Metanephros (tissue), 2 donors: ENCODE data around the gene PPFIA3. TPM values are rescaled to one million over a fixed set of nuclear protein-coding genes. Genes with fewer than 3 reads are reported as not detected.

Experiments used
- small RNA-seq: library from RNA; depleted of rRNA; stranded (forward); fragments of <200 nt; gene quantifications from one replicate; pipeline ENCODE3, GENCODE V24; 2014; ENCODE audit warnings: low replicate concordance
- total RNA-seq: library from RNA; depleted of rRNA; stranded (reverse); fragments of >200 nt; gene quantifications from one replicate; pipeline ENCODE4 v1.2.3, GENCODE V29; 2014

The PPFIA3 gene
- 6.9 TPM for total RNA-seq

GRCh38 chr19:49119411-49120324 lies at the start of gene PPFIA3:
Gene PPFIA3, plus strand, starts transcription at chr19:49119544. Its CDS starts 8,330 bp downstream, at chr19:49127874.

GRCh38 chr19:49085020-49085867 lies 34.1 kb upstream of the PPFIA3 start, which contains the start of gene SNRNP70:
Gene SNRNP70, plus strand, starts transcription at chr19:49085451. Its CDS starts 964 bp downstream, at chr19:49086415.

GRCh38 chr19:49113762-49114629 lies 5.3 kb upstream of the PPFIA3 start, which contains the start of gene LIN7B:
Gene LIN7B, plus strand, starts transcription at chr19:49114370. Its CDS starts 35 bp downstream, at chr19:49114405.

GRCh38 chr19:49118565-49119410 lies 556 bp upstream of the PPFIA3 start, which contains the start of gene C19orf73:
Gene C19orf73, minus strand, starts transcription at chr19:49119143. Its CDS starts 121 bp downstream, at chr19:49119022.

GRCh38 chr19:49155005-49155819 lies 35.9 kb downstream of the PPFIA3 start, which contains the start of gene HRC:
Gene HRC, minus strand, starts transcription at chr19:49155396. Its CDS starts 159 bp downstream, at chr19:49155237.

GRCh38 chr19:49157445-49158224 lies 38.3 kb downstream of the PPFIA3 start, which contains the start of gene TRPM4:
Gene TRPM4, plus strand, starts transcription at chr19:49157792. Its CDS starts 75 bp downstream, at chr19:49157867.

Small RNA genes lying within 50 kb of the gene (small RNA-seq; reads per million reads assigned to genes)
- gene RN7SL708P = not detected

Other genes with a start within 250 kb of the PPFIA3 start
- 71.7 TPM for gene PPP1R15A, start 247.1 kb upstream of the PPFIA3 start, total RNA-seq
- gene TULP2, start 220.8 kb upstream of the PPFIA3 start, total RNA-seq = 0.29 TPM
- gene NUCB1, start 219.2 kb upstream of the PPFIA3 start, total RNA-seq = 221 TPM
- 1.4 TPM for gene DHDH, start 185.8 kb upstream of the PPFIA3 start, total RNA-seq
- gene BAX, start 164.7 kb upstream of the PPFIA3 start, total RNA-seq = 30.8 TPM
- 1,684 TPM for gene FTL, start 154.2 kb upstream of the PPFIA3 start, total RNA-seq
- gene GYS1, start 126.2 kb upstream of the PPFIA3 start, total RNA-seq = 51.8 TPM
- 105 TPM for gene RUVBL2, start 125.7 kb upstream of the PPFIA3 start, total RNA-seq
- gene LHB, start 102.5 kb upstream of the PPFIA3 start, total RNA-seq = 1.1 TPM
- not detected for gene CGB3, start 95.2 kb upstream of the PPFIA3 start, total RNA-seq
- gene CGB2, start 87.7 kb upstream of the PPFIA3 start, total RNA-seq = not detected
- not detected for gene CGB1, start 82.6 kb upstream of the PPFIA3 start, total RNA-seq
- gene CGB5, start 75.7 kb upstream of the PPFIA3 start, total RNA-seq = not detected
- not detected for gene CGB8, start 70.4 kb upstream of the PPFIA3 start, total RNA-seq
- 1.3 TPM for gene CGB7, start 61.8 kb upstream of the PPFIA3 start, total RNA-seq
- 5.4 TPM for gene NTF4, start 54.7 kb upstream of the PPFIA3 start, total RNA-seq
- gene KCNA7, start 46.8 kb upstream of the PPFIA3 start, total RNA-seq = 2.3 TPM
- gene SNRNP70, start 34.1 kb upstream of the PPFIA3 start, total RNA-seq = 266 TPM
- 8.0 TPM for gene LIN7B, start 5.2 kb upstream of the PPFIA3 start, total RNA-seq
- not detected for gene C19orf73, start 401 bp upstream of the PPFIA3 start, total RNA-seq
- 28.8 TPM for gene HRC, start 35.9 kb downstream of the PPFIA3 start, total RNA-seq
- 39.2 TPM for gene TRPM4, start 38.2 kb downstream of the PPFIA3 start, total RNA-seq
- 3.2 TPM for gene SLC6A16, start 205.6 kb downstream of the PPFIA3 start, total RNA-seq
- gene CD37, start 215.9 kb downstream of the PPFIA3 start, total RNA-seq = 16.5 TPM
- 49.9 TPM for gene TEAD2, start 242.9 kb downstream of the PPFIA3 start, total RNA-seq
- 1.5 TPM for gene DKKL1, start 244.3 kb downstream of the PPFIA3 start, total RNA-seq